Measurements from ENCODE around the gene FAM83G. TPM values are rescaled to one million over a fixed set of nuclear protein-coding genes. Genes with fewer than 3 reads are reported as not detected.

Gene FAM83G
- total RNA-seq, 3 donors from 2014 or later (not counting 1 experiment from before 2014, with no cell fraction given) = 3.8 to 6.5 (median 4.3) TPM

DNA sequence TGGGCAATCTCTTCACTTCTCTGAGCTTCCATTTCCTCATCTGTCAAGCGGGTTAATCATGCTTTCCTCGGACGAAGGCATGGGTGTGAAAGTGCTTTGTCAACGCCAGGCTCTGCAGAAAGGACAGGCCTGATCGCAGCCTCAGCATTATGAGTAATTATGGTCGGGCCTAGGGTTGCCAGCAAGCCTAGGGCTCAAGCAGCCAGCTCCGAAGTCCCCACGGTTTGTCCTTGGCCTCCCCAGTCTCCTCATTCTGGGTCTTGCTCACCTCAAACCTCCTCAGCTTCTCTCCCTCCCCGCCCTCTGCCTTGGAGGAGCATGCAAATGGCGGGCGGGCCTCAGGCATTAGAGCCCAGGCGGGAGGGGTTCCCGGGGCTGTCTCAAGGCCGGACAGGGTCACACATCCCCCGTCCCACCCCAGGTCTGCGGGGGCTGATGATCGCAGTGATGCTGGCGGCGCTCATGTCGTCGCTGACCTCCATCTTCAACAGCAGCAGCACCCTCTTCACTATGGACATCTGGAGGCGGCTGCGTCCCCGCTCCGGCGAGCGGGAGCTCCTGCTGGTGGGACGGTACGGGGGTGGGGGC, 10.2 kb upstream of the FAM83G start:
- intact Hi-C loops (cut with micrococcal nuclease) = no loop called here
- Histone ChIP-seq H3K36me3 (ENCODE audit: control insufficient read depth, insufficient read depth, low read length) (no peaks in the 10 kb centered on the region), H3K9me3 (ENCODE audit: control insufficient read depth, insufficient read depth, low read length) (no peaks in the 10 kb centered on the region), H3K27ac (ENCODE audit: low read length) (no peak overlapping the region), H3K4me1 (ENCODE audit: control insufficient read depth, insufficient read depth, low read length) (no peaks in the 10 kb centered on the region), H3K4me3 (ENCODE audit: low read length) (no peak overlapping the region), H3K27me3 (ENCODE audit: control insufficient read depth, insufficient read depth, low read length) (no peaks in the 10 kb centered on the region)
- DNase-seq (no peak), ATAC-seq (no peak)
- TF ChIP-seq, protein P1, sequence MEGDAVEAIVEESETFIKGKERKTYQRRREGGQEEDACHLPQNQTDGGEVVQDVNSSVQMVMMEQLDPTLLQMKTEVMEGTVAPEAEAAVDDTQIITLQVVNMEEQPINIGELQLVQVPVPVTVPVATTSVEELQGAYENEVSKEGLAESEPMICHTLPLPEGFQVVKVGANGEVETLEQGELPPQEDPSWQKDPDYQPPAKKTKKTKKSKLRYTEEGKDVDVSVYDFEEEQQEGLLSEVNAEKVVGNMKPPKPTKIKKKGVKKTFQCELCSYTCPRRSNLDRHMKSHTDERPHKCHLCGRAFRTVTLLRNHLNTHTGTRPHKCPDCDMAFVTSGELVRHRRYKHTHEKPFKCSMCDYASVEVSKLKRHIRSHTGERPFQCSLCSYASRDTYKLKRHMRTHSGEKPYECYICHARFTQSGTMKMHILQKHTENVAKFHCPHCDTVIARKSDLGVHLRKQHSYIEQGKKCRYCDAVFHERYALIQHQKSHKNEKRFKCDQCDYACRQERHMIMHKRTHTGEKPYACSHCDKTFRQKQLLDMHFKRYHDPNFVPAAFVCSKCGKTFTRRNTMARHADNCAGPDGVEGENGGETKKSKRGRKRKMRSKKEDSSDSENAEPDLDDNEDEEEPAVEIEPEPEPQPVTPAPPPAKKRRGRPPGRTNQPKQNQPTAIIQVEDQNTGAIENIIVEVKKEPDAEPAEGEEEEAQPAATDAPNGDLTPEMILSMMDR (IDR thresholded peaks at IDR 0.05) = no peak
- no peak overlapping the region for H3K27ac Mint-ChIP-seq
- H3K36me3 Mint-ChIP-seq = no peaks in the 10 kb centered on the region
- peaks cover 0 to 3% of the 10 kb centered on the region in 2 donors for H3K4me1 Mint-ChIP-seq
- 94% methylated on average over 29 of the region's 29 CpGs for WGBS (ENCODE audit: insufficient coverage)
- H3K9me3 Mint-ChIP-seq = no peaks in the 10 kb centered on the region
- H3K4me3 Mint-ChIP-seq = no peak overlapping the region
- peaks cover 0 to 14% of the 10 kb centered on the region in 2 donors for H3K27me3 Mint-ChIP-seq (ENCODE audit: low read depth in 2 of 2)

DNA sequence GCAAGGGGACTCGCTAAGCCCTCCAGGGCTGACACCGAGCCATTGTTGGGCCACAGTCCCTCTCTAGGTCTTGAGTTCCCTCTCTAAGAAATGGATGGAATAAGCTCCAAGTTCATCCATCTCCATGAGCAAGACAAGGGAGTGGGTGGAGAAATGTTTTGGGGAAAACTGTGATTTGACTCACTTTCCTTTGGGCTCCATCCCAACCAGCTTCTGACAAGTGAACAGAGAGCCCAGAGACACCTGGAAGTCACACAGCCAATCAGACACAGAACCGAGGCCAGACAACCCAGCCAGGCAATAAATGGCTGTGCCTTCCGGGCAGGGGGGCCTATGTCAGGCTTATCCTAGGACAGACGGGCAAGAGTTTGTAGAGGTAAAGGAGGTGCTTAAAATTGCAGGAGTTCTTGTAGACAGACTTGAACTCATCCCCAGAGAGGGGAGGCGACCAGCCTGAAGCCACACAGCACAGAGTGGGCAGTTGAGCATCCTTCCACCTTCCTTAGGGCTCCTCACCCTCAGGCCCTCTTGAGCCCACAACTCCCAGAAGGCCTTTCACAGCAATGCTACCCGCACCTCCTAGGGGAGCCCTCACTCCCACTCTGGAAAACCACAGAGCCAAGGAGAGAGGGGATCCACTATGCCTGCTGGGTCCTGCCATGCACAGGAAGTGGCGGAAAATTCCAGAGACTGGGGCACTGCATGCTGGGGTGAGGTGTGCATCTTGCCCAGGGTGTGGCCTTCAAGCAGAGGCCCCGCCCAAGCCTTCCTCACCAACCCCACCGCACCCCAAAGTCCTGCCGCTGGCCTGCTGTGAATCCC, 9.5 kb upstream of the FAM83G start:
- Mint-ChIP-seq H3K9me3 (no peaks in the 10 kb centered on the region), H3K4me3 (no peak overlapping the region), H3K27ac (no peak overlapping the region), H3K4me1 (peaks cover 0 to 2% of the 10 kb centered on the region in 2 donors), H3K36me3 (no peaks in the 10 kb centered on the region), H3K27me3 (ENCODE audit: low read depth in 2 of 2) (peaks cover 0 to 16% of the 10 kb centered on the region in 2 donors)
- WGBS (ENCODE audit: insufficient coverage) = 90% methylated on average over 11 of the region's 11 CpGs
- intact Hi-C loops (cut with micrococcal nuclease) = no loop called here
- no peaks in the 10 kb centered on the region for H3K36me3 ChIP-seq (ENCODE audit: control insufficient read depth, insufficient read depth, low read length)
- no peaks in the 10 kb centered on the region for H3K9me3 ChIP-seq (ENCODE audit: control insufficient read depth, insufficient read depth, low read length)
- TF ChIP-seq, protein P1 (IDR thresholded peaks at IDR 0.05) = no peak
- no peak for DNase-seq
- H3K27ac ChIP-seq (ENCODE audit: low read length) = no peak overlapping the region
- H3K27me3 ChIP-seq (ENCODE audit: control insufficient read depth, insufficient read depth, low read length) = no peaks in the 10 kb centered on the region
- H3K4me3 ChIP-seq (ENCODE audit: low read length) = no peak overlapping the region
- no peaks in the 10 kb centered on the region for H3K4me1 ChIP-seq (ENCODE audit: control insufficient read depth, insufficient read depth, low read length)
- no peak for ATAC-seq

DNA sequence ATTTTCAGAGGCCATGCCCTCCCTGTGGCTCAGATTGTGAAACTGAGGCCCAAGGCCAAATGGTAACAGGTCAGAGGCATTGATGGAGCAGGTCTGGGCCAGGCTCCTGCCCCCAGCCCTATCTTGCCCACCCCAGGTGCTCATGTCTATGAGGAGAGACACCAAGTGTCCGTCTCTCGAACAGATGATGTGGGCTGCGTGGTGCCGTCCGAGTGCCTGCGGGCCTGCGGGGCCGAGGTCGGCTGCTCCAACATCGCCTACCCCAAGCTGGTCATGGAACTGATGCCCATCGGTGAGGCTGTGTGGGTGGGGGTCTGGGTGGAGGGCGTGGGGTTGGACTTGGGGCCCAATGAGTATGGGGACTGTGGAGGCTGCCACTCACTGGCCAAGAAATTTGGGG, 8.7 kb upstream of the FAM83G start:
- no peaks in the 10 kb centered on the region for H3K27me3 ChIP-seq (ENCODE audit: control insufficient read depth, insufficient read depth, low read length)
- Mint-ChIP-seq H3K4me1 (no peaks in the 10 kb centered on the region), H3K27me3 (ENCODE audit: low read depth in 2 of 2) (peaks cover 0 to 16% of the 10 kb centered on the region in 2 donors), H3K27ac (no peak overlapping the region), H3K9me3 (no peaks in the 10 kb centered on the region), H3K4me3 (no peak overlapping the region), H3K36me3 (no peaks in the 10 kb centered on the region)
- WGBS (ENCODE audit: insufficient coverage) = 95% methylated on average over 12 of the region's 12 CpGs
- no peak for ATAC-seq
- no peak overlapping the region for H3K4me3 ChIP-seq (ENCODE audit: low read length)
- intact Hi-C loops (cut with micrococcal nuclease) = no loop called here
- H3K4me1 ChIP-seq (ENCODE audit: control insufficient read depth, insufficient read depth, low read length) = no peaks in the 10 kb centered on the region
- no peak for DNase-seq
- no peak overlapping the region for H3K27ac ChIP-seq (ENCODE audit: low read length)
- H3K9me3 ChIP-seq (ENCODE audit: control insufficient read depth, insufficient read depth, low read length) = no peaks in the 10 kb centered on the region
- TF ChIP-seq, protein P1 (IDR thresholded peaks at IDR 0.05) = no peak
- no peaks in the 10 kb centered on the region for H3K36me3 ChIP-seq (ENCODE audit: control insufficient read depth, insufficient read depth, low read length)

Data from natural killer cell (primary cell).